Activated naive CD4-positive, alpha-beta T cell treated with Interleukin-2 at 50 U/mL for 16 hours (primary cell): Measurements from ENCODE around the gene MBOAT1.
"Not testable (repeated sequence)": the region's sequence is repeated elsewhere in the genome, so short reads cannot be mapped to it uniquely, and the experiment has no call there.

Experiments used
- DNase-seq: peaks from one replicate; pipeline ENCODE4 v3.0.0-alpha.2; 2020

MBOAT1 gene

GRCh38 chr6:20169119-20169557, 43.1 kb downstream of the MBOAT1 start:
- DNase-seq: no peak

GRCh38 chr6:20168690-20169089, 43.6 kb downstream of the MBOAT1 start:
- DNase-seq: no peak

- no peak for DNase-seq
Measured at GRCh38 chr6:20167601-20168000, 44.7 kb downstream of the MBOAT1 start.

- DNase-seq: no peak
Measured at GRCh38 chr6:20166210-20166609, 46.1 kb downstream of the MBOAT1 start.

GRCh38 chr6:20162515-20162914, 49.8 kb downstream of the MBOAT1 start:
- DNase-seq: no peak

- DNase-seq: no peak
Measured at GRCh38 chr6:20160541-20161283, 51.6 kb downstream of the MBOAT1 start.

- DNase-seq: no peak
Measured at GRCh38 chr6:20159781-20160540, 52.3 kb downstream of the MBOAT1 start.

GRCh38 chr6:20159098-20159497, 53.2 kb downstream of the MBOAT1 start:
- DNase-seq: no peak

- no peak for DNase-seq
Measured at GRCh38 chr6:20158676-20159075, 53.6 kb downstream of the MBOAT1 start.

- no peak for DNase-seq
Measured at GRCh38 chr6:20156824-20157223, 55.4 kb downstream of the MBOAT1 start.

- DNase-seq: no peak
Measured at GRCh38 chr6:20154753-20155152, 57.5 kb downstream of the MBOAT1 start.

- DNase-seq: no peak
Measured at GRCh38 chr6:20153194-20153593, 59.1 kb downstream of the MBOAT1 start.

GRCh38 chr6:20148433-20148832, 63.8 kb downstream of the MBOAT1 start:
- no peak for DNase-seq

- DNase-seq: no peak
Measured at GRCh38 chr6:20147469-20147868, 64.8 kb downstream of the MBOAT1 start.

GRCh38 chr6:20146831-20147230, 65.4 kb downstream of the MBOAT1 start:
- not testable (repeated sequence) for DNase-seq

- DNase-seq: no peak
Measured at GRCh38 chr6:20146291-20146690, 66.0 kb downstream of the MBOAT1 start.

- DNase-seq: no peak
Measured at GRCh38 chr6:20142866-20143265, 69.4 kb downstream of the MBOAT1 start.

- no peak for DNase-seq
Measured at GRCh38 chr6:20141931-20142330, 70.3 kb downstream of the MBOAT1 start.

- not testable (repeated sequence) for DNase-seq
Measured at GRCh38 chr6:20139127-20139963, 72.9 kb downstream of the MBOAT1 start.

- no peak for DNase-seq
Measured at GRCh38 chr6:20137837-20138236, 74.4 kb downstream of the MBOAT1 start.

- DNase-seq: no peak
Measured at GRCh38 chr6:20137240-20137639, 75.0 kb downstream of the MBOAT1 start.

- DNase-seq: no peak
Measured at GRCh38 chr6:20135677-20136268, 76.5 kb downstream of the MBOAT1 start.

- no peak for DNase-seq
Measured at GRCh38 chr6:20134613-20135012, 77.7 kb downstream of the MBOAT1 start.
